HCT116 (cell line): ENCODE results near the gene NFIB. TPM values are rescaled to one million over a fixed set of nuclear protein-coding genes. Genes with fewer than 3 reads are reported as not detected.

Experiments used
- ATAC-seq: fragments of 200-7000 bp; cut with Tn5 transposase; 2 replicates; pipeline ENCODE4 v1.9.1; 2020; ENCODE audit warnings: mild to moderate bottlenecking, moderate library complexity
- BruUV-seq: library from RNA; stranded (reverse); fragments of 400-500 nt; replicated peaks from 2 replicates; lab custom pipeline; 2021; lab: Mats Ljungman, UMichigan
- CTCF ChIA-PET: fragments of 300-600 bp; sonication (Branson Sonifier 250); formaldehyde crosslinking; loops from one replicate; lab custom pipeline; 2021; ENCODE audit warnings: antibody characterized with exemption; lab: Charles Lee
- POLR2A ChIA-PET: fragments of 300-600, 350-600 bp; sonication (Branson Sonifier 250); formaldehyde crosslinking; loops from one replicate; lab custom pipeline; 2021; ENCODE audit warnings: antibody characterized with exemption; lab: Charles Lee
- RAD21 ChIA-PET, 2 experiments: fragments of 300-600 bp; sonication (Branson Sonifier 250); formaldehyde crosslinking; loops; one replicate each; lab custom pipeline; 2023; ENCODE audit warnings: low total read pairs in 2 of 2; ENCODE audit not compliant: uncharacterized antibody in 2 of 2, unreplicated experiment in 2 of 2, low non-redundant PET in 1 of 2; lab: Charles Lee
- DNase-seq: peaks from one replicate; pipeline ENCODE4 v3.0.0-alpha.2; 2010; ENCODE audit warnings: low read depth, low spot score
- H2AFZ ChIP-seq: fragments of 200-600 bp; shearing (Covaris generic), sonication (generic); 2 replicates; pipeline ENCODE4 v1.6.1; 2017; ENCODE audit warnings: low read depth, mixed run types, mixed read lengths, antibody characterized with exemption, low read length; ENCODE audit not compliant: poor library complexity, severe bottlenecking
- H3K27ac ChIP-seq: 2 replicates; pipeline ENCODE4 v1.5.1; 2012; ENCODE audit warnings: low read depth, low read length
- H3K27me3 ChIP-seq: fragments of 200-600 bp; sonication (generic); 2 replicates; pipeline ENCODE4 v1.6.1; 2016; ENCODE audit warnings: mixed run types, low read length, mixed read lengths; ENCODE audit not compliant: insufficient read depth
- H3K36me3 ChIP-seq, 2 experiments: fragments of 200-500 bp in 1 of 2; fragments of 200-600 bp in 1 of 2; sonication (Bioruptor generic) in 1 of 2; sonication (generic) in 1 of 2; 2 replicates each; pipeline versions ENCODE4 v1.5.1 to v1.6.1; 2014 to 2016; ENCODE audit warnings: low read length in 2 of 2, inconsistent platforms in 1 of 2, mixed read lengths in 1 of 2, mixed run types in 1 of 2; ENCODE audit not compliant: insufficient read depth in 2 of 2, control insufficient read depth in 1 of 2
- H3K4me1 ChIP-seq, 2 experiments: fragments of 200-600 bp in 1 of 2; sonication (generic) in 1 of 2; 2 replicates each; pipeline versions ENCODE4 v1.5.1 to v1.6.1; 2012 to 2017; ENCODE audit warnings: low read length in 2 of 2, inconsistent platforms in 1 of 2, mild to moderate bottlenecking in 1 of 2, mixed read lengths in 1 of 2, mixed run types in 1 of 2, moderate library complexity in 1 of 2; ENCODE audit not compliant: insufficient read depth in 2 of 2, control insufficient read depth in 1 of 2
- H3K4me2 ChIP-seq: fragments of 200-600 bp; sonication (generic); 2 replicates; pipeline ENCODE4 v1.6.1; 2017; ENCODE audit warnings: mixed run types, low read length, mixed read lengths
- H3K4me3 ChIP-seq, 2 experiments: fragments of 200-600 bp in 1 of 2; sonication (generic) in 1 of 2; replicated peaks in 1 of 2; 2 replicates each; pipeline ENCODE4 v1.5.1; 2011 to 2016; ENCODE audit warnings: low read length in 2 of 2, control low read depth in 1 of 2, low read depth in 1 of 2, mild to moderate bottlenecking in 1 of 2, mixed read lengths in 1 of 2, mixed run types in 1 of 2
- H3K79me2 ChIP-seq: fragments of 200-600 bp; sonication (generic); 2 replicates; pipeline ENCODE4 v1.6.1; 2017; ENCODE audit warnings: mild to moderate bottlenecking, mixed run types, low read length, moderate library complexity, mixed read lengths; ENCODE audit not compliant: insufficient read depth
- H3K9ac ChIP-seq: fragments of 200-600 bp; sonication (generic); 2 replicates; pipeline ENCODE4 v1.6.1; 2016; ENCODE audit warnings: low read length, mixed read lengths
- H3K9me2 ChIP-seq: fragments of 200-600 bp; sonication (generic), shearing (Covaris generic); 2 replicates; pipeline ENCODE4 v1.6.1; 2017; ENCODE audit warnings: mixed run types, mild to moderate bottlenecking, moderate library complexity; ENCODE audit not compliant: insufficient read depth
- H3K9me3 ChIP-seq, 2 experiments: fragments of 200-500 bp in 1 of 2; fragments of 200-600 bp in 1 of 2; sonication (Bioruptor generic) in 1 of 2; sonication (generic) in 1 of 2; 2 replicates each; pipeline ENCODE4 v1.6.1; 2014 to 2017; ENCODE audit warnings: low read length in 2 of 2, mixed read lengths in 2 of 2, inconsistent platforms in 1 of 2, low read depth in 1 of 2, mild to moderate bottlenecking in 1 of 2, mixed run types in 1 of 2, moderate library complexity in 1 of 2; ENCODE audit not compliant: control insufficient read depth in 1 of 2, insufficient read depth in 1 of 2
- H4K20me1 ChIP-seq: fragments of 200-600 bp; sonication (generic), shearing (Covaris generic); 2 replicates; pipeline ENCODE4 v1.6.1; 2017; ENCODE audit warnings: mixed run types, mild to moderate bottlenecking, moderate library complexity; ENCODE audit not compliant: insufficient read depth
- ATF3 ChIP-seq: IDR thresholded peaks from 2 replicates; pipeline ENCODE4 v1.6.1; 2012
- CBX3 ChIP-seq: IDR thresholded peaks from 2 replicates; pipeline ENCODE4 v1.6.1; 2012; ENCODE audit warnings: low read depth
- CEBPB ChIP-seq: IDR thresholded peaks from 2 replicates; pipeline ENCODE4 v1.6.1; 2012; ENCODE audit warnings: low read depth
- EZH2phosphoT487 ChIP-seq: fragments of 200-600 bp; IDR thresholded peaks from 2 replicates; pipeline ENCODE4 v1.6.1; 2018; ENCODE audit warnings: antibody characterized with exemption, borderline replicate concordance
- JUND ChIP-seq: IDR thresholded peaks from 2 replicates; pipeline ENCODE4 v1.6.1; 2012
- POLR2A ChIP-seq: IDR thresholded peaks from 2 replicates; pipeline ENCODE4 v1.7.0; 2011; ENCODE audit warnings: borderline replicate concordance; ENCODE audit not compliant: insufficient read depth, insufficient read length; ENCODE audit errors: extremely low read depth
- POLR2AphosphoS5 ChIP-seq: IDR thresholded peaks from 2 replicates; pipeline ENCODE4 v1.6.1; 2011; ENCODE audit warnings: mild to moderate bottlenecking, low read depth, low read length, moderate library complexity
- RAD21 ChIP-seq: IDR thresholded peaks from 2 replicates; pipeline ENCODE4 v1.6.1; 2012; ENCODE audit warnings: low read depth, mild to moderate bottlenecking
- REST ChIP-seq: IDR thresholded peaks from 2 replicates; pipeline ENCODE4 v1.6.1; 2012; ENCODE audit warnings: low read depth
- SP1 ChIP-seq: IDR thresholded peaks from 2 replicates; pipeline ENCODE4 v1.6.1; 2012; ENCODE audit warnings: low read depth
- TCF7L2 ChIP-seq: IDR thresholded peaks from 2 replicates; pipeline ENCODE4 v1.7.0; 2011; ENCODE audit warnings: borderline replicate concordance, inconsistent platforms; ENCODE audit not compliant: insufficient read depth, insufficient read length; ENCODE audit errors: extremely low read depth
- YY1 ChIP-seq: IDR thresholded peaks from 2 replicates; pipeline ENCODE4 v1.6.1; 2011; ENCODE audit warnings: low read length, low read depth, moderate library complexity, mild to moderate bottlenecking; ENCODE audit not compliant: insufficient replicate concordance; ENCODE audit errors: extremely low read depth
- ZFX ChIP-seq: fragments of 450-650 bp; IDR thresholded peaks from 2 replicates; pipeline ENCODE4 v1.6.1; 2017
- intact Hi-C: fragments of 100-400 bp; cut with micrococcal nuclease; formaldehyde crosslinking; loops from 2 replicates; pipeline ENCODE4 v1.10.0; 2022
- total RNA-seq: library from RNA; stranded (reverse); gene quantifications from one replicate; pipeline ENCODE4 v1.2.1, GENCODE V29; 2021; ENCODE audit not compliant: unreplicated experiment
- TF ChIP-seq, protein P1 (sequence below): IDR thresholded peaks from 2 replicates; pipeline ENCODE4 v1.6.1; 2012

NFIB gene
- total RNA-seq, 1 experiment from 2014 or later: 6.6 TPM

DNA sequence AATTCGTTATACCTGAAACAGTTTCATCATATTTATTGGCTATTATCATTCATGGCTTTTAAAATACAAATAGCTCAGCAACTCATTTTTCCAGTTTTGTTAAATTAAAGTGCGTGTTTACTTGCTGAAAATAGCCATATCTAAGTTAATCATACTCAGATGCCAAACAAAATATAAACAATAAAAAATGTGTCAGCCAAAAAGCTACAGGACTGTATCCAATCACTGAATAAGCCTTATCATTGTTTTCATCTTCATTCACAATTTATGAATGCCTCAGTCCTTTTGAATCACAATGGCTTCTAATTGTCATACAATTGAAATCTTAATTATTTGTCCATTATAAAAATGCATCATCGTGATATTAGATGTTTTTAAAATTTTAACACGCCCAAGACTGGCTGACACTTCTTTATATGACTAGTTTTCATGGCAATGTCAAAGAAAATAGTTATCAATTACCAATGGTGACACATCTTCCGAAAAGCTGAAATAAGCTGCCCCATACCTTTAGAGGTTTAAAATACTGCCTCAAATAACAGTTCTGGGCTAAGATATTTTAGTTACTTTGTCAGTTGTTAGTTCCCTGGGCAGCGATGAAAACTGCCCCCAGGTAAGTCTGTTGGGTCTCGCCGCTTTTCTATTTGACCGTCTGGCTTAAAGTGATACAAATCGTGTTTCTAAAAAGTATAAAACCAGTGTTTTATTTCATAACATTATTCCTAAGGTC lies 1.8 kb downstream of the NFIB start:
- Histone ChIP-seq H4K20me1 (no peaks in the 10 kb centered on the region), H3K4me3 (no peak overlapping the region), H3K9me2 (no peaks in the 10 kb centered on the region), H3K4me1 (peaks cover 7 to 21% of the 10 kb centered on the region in 2 experiments), H3K36me3 (no peaks in the 10 kb centered on the region), H3K9me3 (no peaks in the 10 kb centered on the region), H2AFZ (no peak overlapping the region), H3K79me2 (no peaks in the 10 kb centered on the region), H3K27me3 (peaks cover 22% of the 10 kb centered on the region; the same call in 1 of the 2 replicates), H3K27ac (no peak overlapping the region), H3K9ac (no peak overlapping the region), H3K4me2 (no peak overlapping the region)
- ChIA-PET CTCF (no interaction called here), POLR2A (no interaction called here), RAD21 (no interaction called here)
- ATAC-seq (no peak), DNase-seq (no peak)
- TSS peak; percentile 45 for BruUV-seq
- no peak for TF ChIP-seq JUND
- intact Hi-C loops: no loop called here

GRCh38 chr9:14311171-14311949 lies 2.6 kb downstream of the NFIB start:
- ATAC-seq: no peak
- Histone ChIP-seq H3K4me3 (no peak overlapping the region), H3K79me2 (no peaks in the 10 kb centered on the region), H3K27me3 (peaks cover 22% of the 10 kb centered on the region; the same call in 1 of the 2 replicates), H3K9ac (no peak overlapping the region), H3K4me1 (peaks cover 7 to 21% of the 10 kb centered on the region in 2 experiments), H3K27ac (no peak overlapping the region), H3K36me3 (no peaks in the 10 kb centered on the region), H3K4me2 (no peak overlapping the region), H3K9me3 (no peaks in the 10 kb centered on the region), H2AFZ (no peak overlapping the region), H4K20me1 (no peaks in the 10 kb centered on the region), H3K9me2 (no peaks in the 10 kb centered on the region)
- ChIA-PET CTCF (no interaction called here), POLR2A (no interaction called here), RAD21 (no interaction called here)
- intact Hi-C loops: no loop called here
- no TSS peak for BruUV-seq
- DNase-seq: no peak
- TF ChIP-seq ATF3 (no peak), SP1 (no peak), POLR2AphosphoS5 (no peak), EZH2phosphoT487 (no peak), ZFX (no peak), RAD21 (no peak), CEBPB (no peak), YY1 (no peak), CBX3 (no peak), TCF7L2 (no peak), POLR2A (no peak), REST (no peak)
- TF ChIP-seq, protein P1, sequence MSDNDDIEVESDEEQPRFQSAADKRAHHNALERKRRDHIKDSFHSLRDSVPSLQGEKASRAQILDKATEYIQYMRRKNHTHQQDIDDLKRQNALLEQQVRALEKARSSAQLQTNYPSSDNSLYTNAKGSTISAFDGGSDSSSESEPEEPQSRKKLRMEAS: no peak
